HEK293T (cell line): ENCODE results near the gene TTLL3.

Source experiments
- ARNT ChIP-seq: fragments of 450-650 bp; IDR thresholded peaks from 2 replicates; pipeline ENCODE4 v1.6.1; 2017; ENCODE audit warnings: mild to moderate bottlenecking
- BHLHE40 ChIP-seq: fragments of 450-650 bp; IDR thresholded peaks from 2 replicates; pipeline ENCODE4 v1.6.1; 2016; ENCODE audit warnings: mild to moderate bottlenecking, moderate library complexity, borderline replicate concordance
- CTBP1 ChIP-seq: fragments of 450-650 bp; IDR thresholded peaks from 2 replicates; pipeline ENCODE4 v1.6.1; 2016; ENCODE audit warnings: borderline replicate concordance
- ELF4 ChIP-seq: fragments of 450-650 bp; IDR thresholded peaks from 2 replicates; pipeline ENCODE4 v1.6.1; 2017; ENCODE audit warnings: antibody characterized with exemption
- FOXA1 ChIP-seq: fragments of 450-650 bp; IDR thresholded peaks from 2 replicates; pipeline ENCODE4 v1.6.1; 2016; ENCODE audit warnings: mild to moderate bottlenecking
- FOXM1 ChIP-seq: fragments of 450-650 bp; IDR thresholded peaks from 2 replicates; pipeline ENCODE4 v1.6.1; 2017; ENCODE audit warnings: mild to moderate bottlenecking, borderline replicate concordance
- HDGF ChIP-seq: fragments of 450-650 bp; IDR thresholded peaks from 2 replicates; pipeline ENCODE4 v1.6.1; 2017; ENCODE audit warnings: antibody characterized with exemption, borderline replicate concordance
- L3MBTL2 ChIP-seq: fragments of 450-650 bp; conservative IDR thresholded peaks from 2 replicates; pipeline ENCODE4 v1.6.1; 2016; ENCODE audit warnings: mild to moderate bottlenecking
- LEF1 ChIP-seq: fragments of 450-650 bp; IDR thresholded peaks from 2 replicates; pipeline ENCODE4 v1.6.1; 2017; ENCODE audit warnings: mild to moderate bottlenecking, borderline replicate concordance
- NFRKB ChIP-seq: fragments of 450-650 bp; IDR thresholded peaks from 2 replicates; pipeline ENCODE4 v1.6.1; 2016; ENCODE audit warnings: mild to moderate bottlenecking, moderate library complexity
- SP1 ChIP-seq: fragments of 450-650 bp; IDR thresholded peaks from 2 replicates; pipeline ENCODE4 v1.6.1; 2017
- SUZ12 ChIP-seq: fragments of 450-650 bp; IDR thresholded peaks from 2 replicates; pipeline ENCODE4 v1.6.1; 2016; ENCODE audit warnings: mild to moderate bottlenecking
- ZNF384 ChIP-seq: fragments of 450-650 bp; IDR thresholded peaks from 2 replicates; pipeline ENCODE4 v1.6.1; 2016
- TF ChIP-seq, protein P1 (sequence below): fragments of 450-650 bp; IDR thresholded peaks from 2 replicates; pipeline ENCODE4 v1.6.1; 2016

DNA sequence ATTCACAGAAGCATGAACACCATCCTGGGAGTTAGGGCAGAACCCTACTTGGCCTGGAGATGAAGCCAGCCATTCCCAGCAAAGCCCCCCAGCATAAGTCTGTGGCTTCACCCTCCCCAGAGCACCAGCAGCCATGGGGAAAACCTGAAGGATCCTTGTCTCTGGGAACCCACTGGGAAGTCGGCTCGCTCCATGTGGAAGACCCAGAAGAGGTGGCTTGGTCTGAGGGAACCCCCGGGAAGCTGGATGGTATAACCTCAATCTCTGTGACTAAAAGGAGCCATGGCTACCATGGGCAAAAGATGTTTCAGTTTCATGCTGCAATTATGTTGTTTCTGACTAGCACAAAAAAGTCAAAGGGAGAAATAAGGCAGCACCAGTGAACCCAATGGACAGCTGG lies 45.5 kb downstream of the TTLL3 start:
- no peak for TF ChIP-seq BHLHE40
- TF ChIP-seq L3MBTL2, result no peak
- TF ChIP-seq FOXM1, result no peak
- TF ChIP-seq LEF1, result no peak
- no peak for TF ChIP-seq ARNT
- TF ChIP-seq CTBP1, result no peak
- no peak for TF ChIP-seq SP1
- TF ChIP-seq SUZ12, result no peak
- TF ChIP-seq, protein P1, sequence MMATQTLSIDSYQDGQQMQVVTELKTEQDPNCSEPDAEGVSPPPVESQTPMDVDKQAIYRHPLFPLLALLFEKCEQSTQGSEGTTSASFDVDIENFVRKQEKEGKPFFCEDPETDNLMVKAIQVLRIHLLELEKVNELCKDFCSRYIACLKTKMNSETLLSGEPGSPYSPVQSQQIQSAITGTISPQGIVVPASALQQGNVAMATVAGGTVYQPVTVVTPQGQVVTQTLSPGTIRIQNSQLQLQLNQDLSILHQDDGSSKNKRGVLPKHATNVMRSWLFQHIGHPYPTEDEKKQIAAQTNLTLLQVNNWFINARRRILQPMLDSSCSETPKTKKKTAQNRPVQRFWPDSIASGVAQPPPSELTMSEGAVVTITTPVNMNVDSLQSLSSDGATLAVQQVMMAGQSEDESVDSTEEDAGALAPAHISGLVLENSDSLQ, result no peak
- TF ChIP-seq ELF4, result no peak
- TF ChIP-seq NFRKB, result no peak
- no peak for TF ChIP-seq FOXA1
- no peak for TF ChIP-seq ZNF384
- TF ChIP-seq HDGF, result no peak
